A549 (cell line): ENCODE measurements around the gene PUM2. TPM values are rescaled to one million over a fixed set of nuclear protein-coding genes. Genes with fewer than 3 reads are reported as not detected.

Experiments
- ATAC-seq, 2 experiments: fragments of 200-7000 bp in 1 of 2; fragments of >200 bp in 1 of 2; cut with Nextera tagmentation in 1 of 2; cut with Tn5 transposase in 1 of 2; 3 replicates each; pipeline versions ENCODE4 v1.8.0 to v1.9.1; 2018 to 2020; ENCODE audit warnings: mild to moderate bottlenecking in 1 of 2, moderate library complexity in 1 of 2
- CTCF ChIA-PET: fragments of 300-600 bp; sonication (Branson Sonifier 250); formaldehyde crosslinking; extraction: SDS; loops from one replicate; lab custom pipeline; 2021; ENCODE audit warnings: antibody characterized with exemption, inconsistent platforms; lab: Yijun Ruan, JAX
- POLR2A ChIA-PET: fragments of 350-600 bp; formaldehyde crosslinking; extraction: SDS; loops from one replicate; lab custom pipeline; 2021; ENCODE audit warnings: antibody characterized with exemption, inconsistent platforms; lab: Yijun Ruan, JAX
- DNase-seq, 2 experiments: peaks; one replicate each; pipeline versions ENCODE4 v3.0.0 to v3.0.0-alpha.2; 2011 to 2016; ENCODE audit warnings: low read depth in 1 of 2, low spot score in 1 of 2
- FAIRE-seq: peaks from 2 replicates; lab custom pipeline; 2011; peaks lifted over from hg19 to GRCh38; lab: Jason Lieb, UNC
- H3K27ac ChIP-seq, 2 experiments: fragments of >200 bp; sonication (Bioruptor Twin); formaldehyde crosslinking; 3 replicates each; pipeline ENCODE4 v1.5.1; 2016 to 2017
- H3K4me1 ChIP-seq: fragments of >200 bp; sonication (Bioruptor Twin); formaldehyde crosslinking; 3 replicates; pipeline ENCODE4 v1.6.1; 2016
- H3K4me2 ChIP-seq: fragments of >200 bp; sonication (Bioruptor Twin); formaldehyde crosslinking; 3 replicates; pipeline ENCODE4 v1.6.1; 2016
- H3K4me3 ChIP-seq: fragments of >200 bp; sonication (Bioruptor Twin); formaldehyde crosslinking; 3 replicates; pipeline ENCODE4 v1.5.1; 2016
- H3K9me3 ChIP-seq: fragments of >200 bp; sonication (Bioruptor Twin); formaldehyde crosslinking; 3 replicates; pipeline ENCODE4 v1.6.1; 2016
- BHLHE40 ChIP-seq: IDR thresholded peaks from 2 replicates; pipeline ENCODE4 v1.6.1; 2012; ENCODE audit warnings: low read depth, low read length, inconsistent platforms
- CBX2 ChIP-seq: fragments of 200-600 bp; sonication (generic); IDR thresholded peaks from 2 replicates; pipeline ENCODE4 v1.6.1; 2016; ENCODE audit warnings: low read depth, mild to moderate bottlenecking, borderline replicate concordance
- CHD4 ChIP-seq: fragments of 200-600 bp; sonication (generic); IDR thresholded peaks from 2 replicates; pipeline ENCODE4 v1.6.1; 2016; ENCODE audit warnings: antibody characterized with exemption, mild to moderate bottlenecking, borderline replicate concordance
- ESRRA ChIP-seq: fragments of 150-350 bp; IDR thresholded peaks from 2 replicates; pipeline ENCODE4 v1.6.1; 2014; ENCODE audit warnings: mild to moderate bottlenecking, low read length, borderline replicate concordance
- FOSL2 ChIP-seq, 2 experiments: fragments of 450-650 bp in 1 of 2; fragments of >200 bp in 1 of 2; sonication (Bioruptor Twin) in 1 of 2; formaldehyde crosslinking; IDR thresholded peaks; 2 replicates each; pipeline versions ENCODE4 v1.5.0 to v1.6.1; 2016 to 2020; ENCODE audit warnings: mild to moderate bottlenecking in 1 of 2, moderate library complexity in 1 of 2
- FOXS1 ChIP-seq: fragments of 250-450 bp; sonication (Bioruptor Pico); IDR thresholded peaks from 2 replicates; pipeline ENCODE4 v1.5.0; 2020; ENCODE audit warnings: mild to moderate bottlenecking, moderate library complexity
- HDAC2 ChIP-seq: fragments of 200-600 bp; sonication (generic); IDR thresholded peaks from 2 replicates; pipeline ENCODE4 v1.6.1; 2016
- HOXB13 ChIP-seq: fragments of 250-450 bp; sonication (Bioruptor Pico); IDR thresholded peaks from 2 replicates; pipeline ENCODE4 v1.5.0; 2020; ENCODE audit warnings: low read depth, mild to moderate bottlenecking, moderate library complexity
- JUN ChIP-seq, 2 experiments: fragments of >200 bp; sonication (Bioruptor Twin); formaldehyde crosslinking; IDR thresholded peaks; 2 replicates in 1 of 2; 3 replicates in 1 of 2; pipeline ENCODE4 v1.6.1; 2016 to 2017
- KDM5A ChIP-seq: fragments of 200-600 bp; sonication (generic); IDR thresholded peaks from 2 replicates; pipeline ENCODE4 v1.6.1; 2016; ENCODE audit warnings: antibody characterized with exemption, mild to moderate bottlenecking
- MAFK ChIP-seq: fragments of 450-650 bp; IDR thresholded peaks from 2 replicates; pipeline ENCODE4 v1.6.1; 2014; ENCODE audit not compliant: partially characterized antibody
- MYC ChIP-seq: IDR thresholded peaks from 2 replicates; pipeline ENCODE4 v1.6.1; 2012; ENCODE audit warnings: mild to moderate bottlenecking, inconsistent platforms, low read length, improper control_type of control experiment, borderline replicate concordance
- NPAS2 ChIP-seq: fragments of 250-450 bp; sonication (Bioruptor Pico); IDR thresholded peaks from 2 replicates; pipeline ENCODE4 v1.8.0; 2022; ENCODE audit warnings: mild to moderate bottlenecking, moderate library complexity, borderline replicate concordance
- POLR2AphosphoS2 ChIP-seq: conservative IDR thresholded peaks from 2 replicates; pipeline ENCODE4 v1.6.1; 2012; ENCODE audit warnings: low read length, improper control_type of control experiment, inconsistent platforms
- RAD21 ChIP-seq, 2 experiments: fragments of >200 bp in 1 of 2; sonication (Bioruptor Twin) in 1 of 2; formaldehyde crosslinking in 1 of 2; IDR thresholded peaks in 1 of 2; conservative IDR thresholded peaks in 1 of 2; 2 replicates in 1 of 2; 3 replicates in 1 of 2; pipeline ENCODE4 v1.6.1; 2012 to 2018; ENCODE audit warnings: inconsistent platforms in 1 of 2
- RARB ChIP-seq: fragments of 250-450 bp; sonication (Bioruptor Pico); IDR thresholded peaks from 2 replicates; pipeline ENCODE4 v1.8.0; 2021; ENCODE audit warnings: mild to moderate bottlenecking, moderate library complexity
- RCOR1 ChIP-seq: fragments of 150-350 bp; IDR thresholded peaks from 2 replicates; pipeline ENCODE4 v1.6.1; 2014; ENCODE audit warnings: antibody characterized with exemption, low read length, low read depth
- RFX5 ChIP-seq: fragments of 450-650 bp; IDR thresholded peaks from 2 replicates; pipeline ENCODE4 v1.7.1; 2014; ENCODE audit warnings: antibody characterized with exemption, mild to moderate bottlenecking, moderate library complexity
- TFCP2L1 ChIP-seq: fragments of 250-450 bp; sonication (Bioruptor Pico); IDR thresholded peaks from 2 replicates; pipeline ENCODE4 v1.5.0; 2021; ENCODE audit warnings: mild to moderate bottlenecking
- ZC3H11A ChIP-seq: fragments of 450-650 bp; IDR thresholded peaks from 2 replicates; pipeline ENCODE4 v1.6.1; 2014; ENCODE audit warnings: antibody characterized with exemption, mild to moderate bottlenecking
- ZNF302 ChIP-seq: fragments of 250-450 bp; sonication (Bioruptor Pico); IDR thresholded peaks from 2 replicates; pipeline ENCODE4 v1.9.0; 2021; ENCODE audit warnings: inconsistent platforms, mild to moderate bottlenecking, moderate library complexity
- ZSCAN20 ChIP-seq: fragments of 250-450 bp; sonication (Bioruptor Pico); IDR thresholded peaks from 2 replicates; pipeline ENCODE4 v1.8.0; 2022; ENCODE audit warnings: mild to moderate bottlenecking, moderate library complexity
- WGBS: methylation state at CpG from one replicate; pipeline ENCODE4 v1.1.6; 2017; ENCODE audit errors: missing lambda C conversion rate; 5-methylcytosine and 5-hydroxymethylcytosine counted together
- polyA plus RNA-seq, 4 experiments: library from polyadenylated mRNA; depleted of rRNA in 3 of 4; stranded (reverse); fragments of >200 nt; fragmentation: RNase III in 1 of 4; extraction: RNeasy Plus Mini Kit Qiagen cat#74134 plus additional on column Dnase treatment in 1 of 4; gene quantifications; 2 replicates in 3 of 4; 3 replicates in 1 of 4; pipeline ENCODE4 v1.2.3, GENCODE V29; 2011 to 2017
- TF ChIP-seq, protein P1 (sequence below): fragments of >200 bp; sonication (Bioruptor Twin); formaldehyde crosslinking; IDR thresholded peaks from 2 replicates; pipeline ENCODE4 v1.6.1; 2016
- TF ChIP-seq, protein P2 (sequence below): fragments of >200 bp; sonication (Bioruptor Twin); formaldehyde crosslinking; IDR thresholded peaks from 3 replicates; pipeline ENCODE4 v1.5.1; 2016
- TF ChIP-seq, protein P3 (sequence below): fragments of 150-350 bp; IDR thresholded peaks from 2 replicates; pipeline ENCODE4 v1.6.1; 2014; ENCODE audit warnings: low read depth, mild to moderate bottlenecking, low read length
- TF ChIP-seq, protein P4 (sequence below): fragments of 250-450 bp; sonication (Bioruptor Pico); IDR thresholded peaks from 2 replicates; pipeline ENCODE4 v1.5.0; 2021; ENCODE audit warnings: mild to moderate bottlenecking, moderate library complexity, borderline replicate concordance
- TF ChIP-seq, protein P5 (sequence below): fragments of 450-650 bp; IDR thresholded peaks from 2 replicates; pipeline ENCODE4 v1.6.1; 2014; ENCODE audit warnings: antibody characterized with exemption

Gene PUM2
- polyA plus RNA-seq, 2 of the 4 experiments (the other 2 are of a cell fraction) = 44.6 to 94.2 TPM

DNA sequence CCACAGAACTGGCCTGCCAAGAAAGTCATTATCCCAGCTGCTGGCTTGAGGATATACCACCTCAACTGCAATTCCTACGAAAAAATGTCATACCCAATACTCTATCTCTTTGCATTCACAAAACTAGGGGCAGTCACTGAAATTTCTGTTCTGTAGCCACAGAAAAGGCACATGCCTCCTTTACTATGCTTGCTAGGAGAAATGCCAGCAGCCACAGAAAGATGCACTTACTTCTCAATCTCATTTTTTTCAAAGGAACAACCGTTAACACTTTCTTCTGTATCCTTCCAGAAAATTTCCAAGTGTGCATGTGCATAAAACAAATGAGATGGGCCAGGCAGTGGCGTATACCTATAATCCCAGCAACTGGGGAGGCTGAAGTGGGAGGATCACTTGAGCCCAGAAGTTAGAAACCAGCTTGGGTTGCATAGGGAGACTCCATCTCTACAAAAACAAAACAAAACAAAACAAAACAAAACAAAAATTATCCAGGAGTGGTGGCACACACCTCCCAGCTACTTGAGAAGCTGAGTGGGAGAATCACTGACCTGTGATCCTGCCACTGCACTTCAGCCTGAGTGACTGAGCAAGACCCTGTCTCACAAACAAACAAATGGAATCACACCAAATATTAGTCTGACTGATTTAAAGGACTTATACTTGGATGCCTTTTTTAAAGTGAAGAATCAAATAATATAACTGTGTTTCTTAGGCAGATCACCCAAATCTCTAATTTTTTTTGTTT is 22.4 kb upstream of the PUM2 start:
- no peak overlapping the region for H3K27ac ChIP-seq
- FAIRE-seq (no peak), DNase-seq (no peak), ATAC-seq (no peak)
- ChIA-PET CTCF (interaction anchor here (0.6 to 2.0 kb wide), 3 partner anchors 13 to 62 kb away, joined by 3 to 6 read pairs (median 3); no protein-coding TSS in a partner anchor), POLR2A (no interaction called here)
- H3K9me3 ChIP-seq = peaks cover 3% of the 10 kb centered on the region; the same call in 1 of the 3 replicates
- H3K4me2 ChIP-seq = no peak overlapping the region
- WGBS = 22% methylated on average over 3 of the region's 3 CpGs
- TF ChIP-seq POLR2AphosphoS2 (no peak), RAD21 (conservative IDR thresholded peaks at IDR 0.05 in 1 of 2, IDR thresholded peaks at IDR 0.05 in 1 of 2) (no peak), ZNF302 (CRISPR knock-in tag) (no peak), HDAC2 (no peak), FOXS1 (CRISPR knock-in tag) (no peak), NPAS2 (no peak), CHD4 (no peak), RFX5 (no peak), MAFK (no peak), ESRRA (no peak), ZSCAN20 (CRISPR knock-in tag) (no peak), RCOR1 (no peak)
- TF ChIP-seq, protein P1, sequence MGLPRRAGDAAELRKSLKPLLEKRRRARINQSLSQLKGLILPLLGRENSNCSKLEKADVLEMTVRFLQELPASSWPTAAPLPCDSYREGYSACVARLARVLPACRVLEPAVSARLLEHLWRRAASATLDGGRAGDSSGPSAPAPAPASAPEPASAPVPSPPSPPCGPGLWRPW = no peak
- TF ChIP-seq, protein P2, sequence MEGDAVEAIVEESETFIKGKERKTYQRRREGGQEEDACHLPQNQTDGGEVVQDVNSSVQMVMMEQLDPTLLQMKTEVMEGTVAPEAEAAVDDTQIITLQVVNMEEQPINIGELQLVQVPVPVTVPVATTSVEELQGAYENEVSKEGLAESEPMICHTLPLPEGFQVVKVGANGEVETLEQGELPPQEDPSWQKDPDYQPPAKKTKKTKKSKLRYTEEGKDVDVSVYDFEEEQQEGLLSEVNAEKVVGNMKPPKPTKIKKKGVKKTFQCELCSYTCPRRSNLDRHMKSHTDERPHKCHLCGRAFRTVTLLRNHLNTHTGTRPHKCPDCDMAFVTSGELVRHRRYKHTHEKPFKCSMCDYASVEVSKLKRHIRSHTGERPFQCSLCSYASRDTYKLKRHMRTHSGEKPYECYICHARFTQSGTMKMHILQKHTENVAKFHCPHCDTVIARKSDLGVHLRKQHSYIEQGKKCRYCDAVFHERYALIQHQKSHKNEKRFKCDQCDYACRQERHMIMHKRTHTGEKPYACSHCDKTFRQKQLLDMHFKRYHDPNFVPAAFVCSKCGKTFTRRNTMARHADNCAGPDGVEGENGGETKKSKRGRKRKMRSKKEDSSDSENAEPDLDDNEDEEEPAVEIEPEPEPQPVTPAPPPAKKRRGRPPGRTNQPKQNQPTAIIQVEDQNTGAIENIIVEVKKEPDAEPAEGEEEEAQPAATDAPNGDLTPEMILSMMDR = no peak
- TF ChIP-seq, protein P3, sequence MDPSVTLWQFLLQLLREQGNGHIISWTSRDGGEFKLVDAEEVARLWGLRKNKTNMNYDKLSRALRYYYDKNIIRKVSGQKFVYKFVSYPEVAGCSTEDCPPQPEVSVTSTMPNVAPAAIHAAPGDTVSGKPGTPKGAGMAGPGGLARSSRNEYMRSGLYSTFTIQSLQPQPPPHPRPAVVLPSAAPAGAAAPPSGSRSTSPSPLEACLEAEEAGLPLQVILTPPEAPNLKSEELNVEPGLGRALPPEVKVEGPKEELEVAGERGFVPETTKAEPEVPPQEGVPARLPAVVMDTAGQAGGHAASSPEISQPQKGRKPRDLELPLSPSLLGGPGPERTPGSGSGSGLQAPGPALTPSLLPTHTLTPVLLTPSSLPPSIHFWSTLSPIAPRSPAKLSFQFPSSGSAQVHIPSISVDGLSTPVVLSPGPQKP = no peak
- H3K4me3 ChIP-seq = no peak overlapping the region
- H3K4me1 ChIP-seq = no peaks in the 10 kb centered on the region

DNA sequence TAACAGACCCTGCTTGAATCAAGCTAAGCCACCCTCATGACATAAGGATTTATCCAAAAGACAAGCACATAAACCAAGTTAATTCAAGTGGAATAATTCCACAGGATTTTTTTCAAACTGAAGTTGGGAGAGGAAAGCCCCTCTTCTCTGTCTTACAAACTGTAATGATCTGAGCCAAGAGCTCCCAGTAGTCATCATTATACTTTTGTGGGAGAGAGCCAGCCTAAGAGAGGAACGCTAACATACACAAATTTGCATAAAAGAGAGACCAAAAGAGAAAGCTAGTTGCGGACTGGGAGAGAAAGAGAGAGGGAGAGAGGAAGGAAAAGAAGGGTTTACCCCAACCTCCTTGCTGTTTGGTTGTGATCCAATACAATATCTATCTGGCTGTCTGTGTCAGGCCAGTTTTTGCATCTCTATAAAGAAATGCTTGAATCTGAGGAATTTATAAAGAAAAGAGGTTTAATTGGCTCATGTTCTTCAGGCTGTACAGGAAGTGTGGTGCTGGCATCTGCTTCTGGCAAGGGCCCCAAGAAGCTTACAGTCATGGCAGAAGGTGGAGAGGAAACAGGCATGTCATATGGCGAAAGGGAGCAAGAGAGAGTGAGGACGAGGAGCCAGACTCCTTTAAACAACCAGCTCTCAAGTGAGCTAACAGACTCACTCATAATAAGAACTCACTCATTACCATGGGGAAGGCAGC is 20.8 kb upstream of the PUM2 start:
- no peak overlapping the region for H3K27ac ChIP-seq
- WGBS = 53% methylated on average over 4 of the region's 4 CpGs
- no peak overlapping the region for H3K4me2 ChIP-seq
- no peak for FAIRE-seq
- H3K4me1 ChIP-seq = no peaks in the 10 kb centered on the region
- ChIA-PET CTCF (interaction anchor here (0.9 to 6.3 kb wide), 7 partner anchors 8 to 271 kb away, joined by 3 to 53 read pairs (median 4); no protein-coding TSS in a partner anchor), POLR2A (no interaction called here)
- H3K4me3 ChIP-seq = no peak overlapping the region
- DNase-seq = no peak
- peaks cover 12% of the 10 kb centered on the region; the same call in 2 of the 3 replicates for H3K9me3 ChIP-seq
- ATAC-seq = no peak
- TF ChIP-seq, protein P2 = no peak
- TF ChIP-seq, protein P4, sequence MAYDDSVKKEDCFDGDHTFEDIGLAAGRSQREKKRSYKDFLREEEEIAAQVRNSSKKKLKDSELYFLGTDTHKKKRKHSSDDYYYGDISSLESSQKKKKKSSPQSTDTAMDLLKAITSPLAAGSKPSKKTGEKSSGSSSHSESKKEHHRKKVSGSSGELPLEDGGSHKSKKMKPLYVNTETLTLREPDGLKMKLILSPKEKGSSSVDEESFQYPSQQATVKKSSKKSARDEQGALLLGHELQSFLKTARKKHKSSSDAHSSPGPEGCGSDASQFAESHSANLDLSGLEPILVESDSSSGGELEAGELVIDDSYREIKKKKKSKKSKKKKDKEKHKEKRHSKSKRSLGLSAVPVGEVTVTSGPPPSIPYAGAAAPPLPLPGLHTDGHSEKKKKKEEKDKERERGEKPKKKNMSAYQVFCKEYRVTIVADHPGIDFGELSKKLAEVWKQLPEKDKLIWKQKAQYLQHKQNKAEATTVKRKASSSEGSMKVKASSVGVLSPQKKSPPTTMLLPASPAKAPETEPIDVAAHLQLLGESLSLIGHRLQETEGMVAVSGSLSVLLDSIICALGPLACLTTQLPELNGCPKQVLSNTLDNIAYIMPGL = no peak
- TF ChIP-seq JUN (IDR thresholded peaks at IDR 0.05) (no peak), KDM5A (no peak), CBX2 (no peak), MYC (no peak), BHLHE40 (no peak), FOSL2 (IDR thresholded peaks at IDR 0.05) (no peak), FOSL2 (CRISPR knock-in tag; IDR thresholded peaks at IDR 0.05) (no peak), ZC3H11A (no peak), RARB (CRISPR knock-in tag) (no peak), HOXB13 (CRISPR knock-in tag) (no peak), TFCP2L1 (no peak)
- TF ChIP-seq, protein P1 = no peak
- TF ChIP-seq, protein P5, sequence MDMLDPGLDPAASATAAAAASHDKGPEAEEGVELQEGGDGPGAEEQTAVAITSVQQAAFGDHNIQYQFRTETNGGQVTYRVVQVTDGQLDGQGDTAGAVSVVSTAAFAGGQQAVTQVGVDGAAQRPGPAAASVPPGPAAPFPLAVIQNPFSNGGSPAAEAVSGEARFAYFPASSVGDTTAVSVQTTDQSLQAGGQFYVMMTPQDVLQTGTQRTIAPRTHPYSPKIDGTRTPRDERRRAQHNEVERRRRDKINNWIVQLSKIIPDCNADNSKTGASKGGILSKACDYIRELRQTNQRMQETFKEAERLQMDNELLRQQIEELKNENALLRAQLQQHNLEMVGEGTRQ = no peak
